H1 (cell line): Measurements from ENCODE around the gene UNC50. TPM values are rescaled to one million over a fixed set of nuclear protein-coding genes. Genes with fewer than 3 reads are reported as not detected.

Experiments
- CTCF ChIA-PET: fragments of 300-600 bp; sonication (Branson Sonifier 250); formaldehyde crosslinking; loops from one replicate; lab custom pipeline; 2021; ENCODE audit not compliant: partially characterized antibody; lab: Charles Lee
- POLR2A ChIA-PET: fragments of 300-600 bp; sonication (Branson Sonifier 250); formaldehyde crosslinking; loops from one replicate; lab custom pipeline; 2021; ENCODE audit warnings: inconsistent platforms; ENCODE audit not compliant: partially characterized antibody; lab: Charles Lee
- DNase-seq, 2 experiments: peaks; one replicate each; pipeline versions ENCODE4 v3.0.0 to v3.0.0-alpha.2; 2010 to 2022; ENCODE audit warnings: low spot score in 2 of 2, low read depth in 1 of 2, mixed read lengths in 1 of 2
- FAIRE-seq: peaks from 2 replicates; lab custom pipeline; 2011; peaks lifted over from hg19 to GRCh38; lab: Jason Lieb, UNC
- H2AFZ ChIP-seq: 2 replicates; pipeline ENCODE4 v1.8.1; 2012; ENCODE audit warnings: low read length, inconsistent platforms
- H2AK5ac ChIP-seq: 2 replicates; pipeline ENCODE4 v1.6.1; 2013; ENCODE audit warnings: low read depth, low read length
- H2BK120ac ChIP-seq: replicated peaks from 2 replicates; pipeline ENCODE3; 2013; ENCODE audit warnings: low read depth, low read length, inconsistent platforms
- H2BK12ac ChIP-seq: 2 replicates; pipeline ENCODE4 v1.6.1; 2013; ENCODE audit warnings: low read depth, low read length
- H2BK15ac ChIP-seq: 2 replicates; pipeline ENCODE4 v1.6.1; 2013; ENCODE audit warnings: low read length
- H2BK20ac ChIP-seq: 2 replicates; pipeline ENCODE4 v1.6.1; 2013; ENCODE audit warnings: low read length
- H2BK5ac ChIP-seq: 2 replicates; pipeline ENCODE4 v1.6.1; 2013; ENCODE audit warnings: low read depth, low read length
- H3K14ac ChIP-seq: 2 replicates; pipeline ENCODE4 v1.6.1; 2013; ENCODE audit warnings: inconsistent platforms; ENCODE audit not compliant: insufficient read length
- H3K18ac ChIP-seq: 2 replicates; pipeline ENCODE4 v1.6.1; 2013; ENCODE audit warnings: low read length; ENCODE audit errors: extremely low read depth
- H3K23ac ChIP-seq: 2 replicates; pipeline ENCODE4 v1.6.1; 2013; ENCODE audit warnings: inconsistent platforms; ENCODE audit not compliant: insufficient read length
- H3K23me2 ChIP-seq: 2 replicates; pipeline ENCODE4 v1.6.1; 2013; ENCODE audit warnings: low read depth, low read length
- H3K27ac ChIP-seq: 2 replicates; pipeline ENCODE4 v1.6.1; 2011; ENCODE audit warnings: low read depth, low read length, inconsistent platforms
- H3K27me3 ChIP-seq, 4 experiments: replicated peaks in 1 of 4; 1 replicate in 1 of 4; 2 replicates in 3 of 4; pipeline versions ENCODE4 v1.6.1 to v1.8.1; 2011 to 2013; ENCODE audit warnings: low read length in 3 of 4, mild to moderate bottlenecking in 3 of 4, inconsistent platforms in 2 of 4, mixed read lengths in 2 of 4, moderate library complexity in 1 of 4; ENCODE audit not compliant: control insufficient read depth in 3 of 4, insufficient read depth in 3 of 4; ENCODE audit errors: extremely low read depth in 1 of 4
- H3K36me3 ChIP-seq, 4 experiments: 2 replicates each; pipeline versions ENCODE4 v1.6.1 to v1.8.1; 2011 to 2013; ENCODE audit warnings: mild to moderate bottlenecking in 4 of 4, low read length in 3 of 4, moderate library complexity in 2 of 4, control low read depth in 1 of 4, inconsistent platforms in 1 of 4; ENCODE audit not compliant: insufficient read depth in 4 of 4, control insufficient read depth in 2 of 4
- H3K4ac ChIP-seq: replicated peaks from 2 replicates; pipeline ENCODE3; 2013; ENCODE audit warnings: low read length, low read depth, mixed read lengths, inconsistent platforms; ENCODE audit not compliant: insufficient read length
- H3K4me1 ChIP-seq, 4 experiments: replicated peaks in 1 of 4; 1 replicate in 1 of 4; 2 replicates in 3 of 4; pipeline versions ENCODE4 v1.6.1 to v1.8.1; 2011 to 2013; ENCODE audit warnings: low read length in 3 of 4, inconsistent platforms in 2 of 4, mixed read lengths in 1 of 4; ENCODE audit not compliant: insufficient read depth in 4 of 4, control insufficient read depth in 3 of 4
- H3K4me2 ChIP-seq, 2 experiments: 2 replicates each; pipeline versions ENCODE4 v1.6.1 to v1.8.1; 2011 to 2013; ENCODE audit warnings: low read depth in 2 of 2, low read length in 2 of 2, control low read depth in 1 of 2, inconsistent platforms in 1 of 2, mild to moderate bottlenecking in 1 of 2; ENCODE audit not compliant: insufficient read depth in 1 of 2
- H3K4me3 ChIP-seq, 4 experiments: fragments of 200-600, 300-600 bp in 1 of 4; sonication (generic), shearing (Covaris generic), sonication (Bioruptor Twin) in 1 of 4; 2 replicates each; pipeline versions ENCODE4 v1.5.1 to v1.8.1; 2011 to 2016; ENCODE audit warnings: low read length in 4 of 4, low read depth in 3 of 4, control low read depth in 2 of 4, inconsistent platforms in 2 of 4, mild to moderate bottlenecking in 2 of 4, mixed read lengths in 1 of 4, moderate library complexity in 1 of 4; ENCODE audit not compliant: insufficient read depth in 2 of 4; ENCODE audit errors: extremely low read depth in 1 of 4
- H3K56ac ChIP-seq: replicated peaks from 2 replicates; pipeline ENCODE3; 2013; ENCODE audit warnings: low read depth, mild to moderate bottlenecking, mixed read lengths, low read length, inconsistent platforms; ENCODE audit not compliant: insufficient read length
- H3K79me1 ChIP-seq: 2 replicates; pipeline ENCODE4 v1.6.1; 2013; ENCODE audit warnings: low read depth, low read length, control low read depth
- H3K79me2 ChIP-seq, 2 experiments: 2 replicates each; pipeline versions ENCODE4 v1.6.1 to v1.8.1; 2012 to 2013; ENCODE audit warnings: low read length in 2 of 2, mild to moderate bottlenecking in 2 of 2, inconsistent platforms in 1 of 2; ENCODE audit not compliant: insufficient read depth in 2 of 2, control insufficient read depth in 1 of 2
- H3K9ac ChIP-seq, 4 experiments: replicated peaks in 1 of 4; 1 replicate in 1 of 4; 2 replicates in 3 of 4; pipeline versions ENCODE4 v1.6.1 to v1.8.1; 2011 to 2013; ENCODE audit warnings: low read depth in 3 of 4, low read length in 3 of 4, control low read depth in 2 of 4, mild to moderate bottlenecking in 2 of 4, moderate library complexity in 2 of 4, inconsistent platforms in 1 of 4; ENCODE audit errors: extremely low read depth in 1 of 4
- H3K9me3 ChIP-seq, 2 experiments: 2 replicates each; pipeline versions ENCODE4 v1.6.1 to v1.8.1; 2012 to 2013; ENCODE audit warnings: mild to moderate bottlenecking in 2 of 2, moderate library complexity in 2 of 2, control low read depth in 1 of 2, inconsistent platforms in 1 of 2, low read depth in 1 of 2, low read length in 1 of 2, mixed read lengths in 1 of 2; ENCODE audit not compliant: insufficient read depth in 2 of 2
- H4K20me1 ChIP-seq, 2 experiments: replicated peaks in 1 of 2; 2 replicates each; pipeline versions ENCODE3 to v1.8.1; 2011 to 2013; ENCODE audit warnings: inconsistent platforms in 2 of 2, low read length in 2 of 2, mild to moderate bottlenecking in 1 of 2; ENCODE audit not compliant: insufficient read depth in 2 of 2, control insufficient read depth in 1 of 2
- H4K5ac ChIP-seq: 2 replicates; pipeline ENCODE4 v1.6.1; 2013; ENCODE audit warnings: low read length, low read depth, mixed read lengths, inconsistent platforms; ENCODE audit not compliant: insufficient read length
- H4K8ac ChIP-seq: 2 replicates; pipeline ENCODE4 v1.8.0; 2013; ENCODE audit warnings: mild to moderate bottlenecking, moderate library complexity, low read length, inconsistent platforms; ENCODE audit not compliant: insufficient read depth; ENCODE audit errors: extremely low read depth
- H4K91ac ChIP-seq: replicated peaks from 2 replicates; pipeline ENCODE3; 2013; ENCODE audit warnings: low read length, mixed read lengths, inconsistent platforms; ENCODE audit not compliant: insufficient read length
- ASH2L ChIP-seq: fragments of 200-600, 300-600 bp; sonication (generic); IDR thresholded peaks from one replicate; pipeline ENCODE4 v1.7.1; 2017; ENCODE audit warnings: low read length
- ATF3 ChIP-seq: IDR thresholded peaks from 2 replicates; pipeline ENCODE4 v1.6.1; 2011; ENCODE audit warnings: low read depth, mild to moderate bottlenecking, low read length; ENCODE audit not compliant: insufficient read depth
- BRCA1 ChIP-seq: IDR thresholded peaks from 2 replicates; pipeline ENCODE4 v1.6.1; 2012; ENCODE audit warnings: low read depth, low read length, improper control_type of control experiment
- JUND ChIP-seq: IDR thresholded peaks from 2 replicates; pipeline ENCODE4 v1.6.1; 2011; ENCODE audit warnings: mild to moderate bottlenecking, improper control_type of control experiment, low read length
- KDM5A ChIP-seq: fragments of 200-600 bp; IDR thresholded peaks from 2 replicates; pipeline ENCODE4 v1.7.1; 2012; ENCODE audit warnings: mild to moderate bottlenecking, low read length, inconsistent platforms, mixed read lengths
- MAFK ChIP-seq: IDR thresholded peaks from 2 replicates; pipeline ENCODE4 v1.6.1; 2012; ENCODE audit warnings: low read depth, mild to moderate bottlenecking, improper control_type of control experiment, low read length
- POLR2AphosphoS5 ChIP-seq: IDR thresholded peaks from 2 replicates; pipeline ENCODE4 v1.6.1; 2011; ENCODE audit warnings: low read depth, low read length
- SIRT6 ChIP-seq: IDR thresholded peaks from one replicate; pipeline ENCODE4 v1.7.1; 2012; ENCODE audit warnings: low read length, inconsistent platforms
- SP1 ChIP-seq: IDR thresholded peaks from 2 replicates; pipeline ENCODE4 v1.6.1; 2011; ENCODE audit warnings: low read depth, low read length
- SRF ChIP-seq: IDR thresholded peaks from 2 replicates; pipeline ENCODE4 v1.6.1; 2011; ENCODE audit warnings: mild to moderate bottlenecking, low read depth, low read length, moderate library complexity
- SUZ12 ChIP-seq: fragments of 200-600 bp; sonication (generic); IDR thresholded peaks from 2 replicates; pipeline ENCODE4 v1.6.1; 2012; ENCODE audit warnings: mild to moderate bottlenecking, inconsistent platforms, low read length, moderate library complexity, mixed read lengths
- TCF12 ChIP-seq: IDR thresholded peaks from 2 replicates; pipeline ENCODE4 v1.6.1; 2011; ENCODE audit warnings: low read depth, mild to moderate bottlenecking, low read length
- WGBS, 2 experiments: shearing (Covaris generic) in 1 of 2; methylation state at CpG; one replicate each; pipeline versions ENCODE4 v1.1.6 to v1.1.7; 2013 to 2015; ENCODE audit warnings: low lambda C conversion rate in 2 of 2, mixed read lengths in 2 of 2, inconsistent platforms in 1 of 2, low coverage in 1 of 2, missing lambda C conversion rate in 1 of 2; ENCODE audit not compliant: insufficient replicate concordance in 2 of 2, insufficient coverage in 1 of 2, insufficient read length in 1 of 2; ENCODE audit errors: extremely low coverage in 1 of 2, missing lambda C conversion rate in 1 of 2; 5-methylcytosine and 5-hydroxymethylcytosine counted together
- polyA plus RNA-seq, 7 experiments: library from polyadenylated mRNA; depleted of rRNA in 3 of 7; stranded (reverse) in 5 of 7; unstranded in 2 of 7; fragments of >200 nt in 5 of 7; fragments of 200-250 nt in 2 of 7; gene quantifications; 1 replicate in 5 of 7; 2 replicates in 1 of 7; 4 replicates in 1 of 7; pipeline versions ENCODE4 v1.2.1 to v1.2.3, GENCODE V29; 2011 to 2013; ENCODE audit warnings: missing spikeins in 2 of 7, mixed read lengths in 2 of 7
- total RNA-seq: library from RNA; stranded (reverse); fragmentation: NEBNext Ultra II Directional; extraction: Animal tissue kit (Norgen Biotek cat#: 25700); gene quantifications from 2 replicates; pipeline ENCODE4 v1.2.1, GENCODE V29; 2021

Gene UNC50
- total and polyA plus RNA-seq, 2 of the 8 experiments (the other 6 are each of a cell fraction or from before 2014, with no cell fraction given), result 33.4 to 58.5 TPM

GRCh38 chr2:98656800-98657199 is 48.4 kb downstream of the UNC50 start:
- POLR2A ChIA-PET, result no interaction called here

More at GRCh38 chr2:98656800-98657199, 48.4 kb downstream of the UNC50 start:
- Histone ChIP-seq H3K79me2 (no peaks in the 10 kb centered on the region), H3K36me3 (no peaks in the 10 kb centered on the region), H4K91ac (no peak overlapping the region), H3K27ac (no peak overlapping the region), H4K8ac (no peak overlapping the region), H4K20me1 (no peaks in the 10 kb centered on the region), H3K14ac (no peak overlapping the region), H2BK12ac (no peak overlapping the region)
- WGBS, 2 experiments, result 90% methylated on average over 4 of the region's 4 CpGs; no CpG with 5 or more reads in 1 of the 2 experiments
- no peak for TF ChIP-seq SRF
- no peak for TF ChIP-seq SP1
- TF ChIP-seq ASH2L, result no peak
- no peak for TF ChIP-seq BRCA1
- TF ChIP-seq MAFK, result no peak
- TF ChIP-seq ATF3, result no peak
- TF ChIP-seq POLR2AphosphoS5, result no peak
- no peak for TF ChIP-seq SUZ12
- no peak for TF ChIP-seq KDM5A
- no peak for TF ChIP-seq JUND
- TF ChIP-seq SIRT6, result no peak
- no peak for TF ChIP-seq TCF12
- TF ChIP-seq, all 59 proteins: peak for 0
- H2BK120ac ChIP-seq, result no peak overlapping the region
- H3K23me2 ChIP-seq, result no peaks in the 10 kb centered on the region
- no peak overlapping the region for H3K4ac ChIP-seq
- no peak overlapping the region for H3K23ac ChIP-seq
- H3K79me1 ChIP-seq, result no peaks in the 10 kb centered on the region
- no peak for DNase-seq
- H3K9ac ChIP-seq, result no peak overlapping the region
- no peak overlapping the region for H2BK20ac ChIP-seq
- H2BK15ac ChIP-seq, result no peak overlapping the region
- no peak overlapping the region for H4K5ac ChIP-seq
- FAIRE-seq, result no peak
- no peak overlapping the region for H2AFZ ChIP-seq
- no peak overlapping the region for H3K4me3 ChIP-seq
- H3K56ac ChIP-seq, result no peak overlapping the region
- no peak overlapping the region for H3K18ac ChIP-seq
- CTCF ChIA-PET, result interaction anchor here (0.7 to 1.3 kb wide), 2 partner anchors 11 to 206 kb away, joined by 3 read pairs; no protein-coding TSS in a partner anchor
- H3K4me1 ChIP-seq, result no peaks in the 10 kb centered on the region
- no peak overlapping the region for H2AK5ac ChIP-seq
- no peaks in the 10 kb centered on the region for H3K27me3 ChIP-seq
- H3K9me3 ChIP-seq, result no peaks in the 10 kb centered on the region
- no peak overlapping the region for H3K4me2 ChIP-seq
- H2BK5ac ChIP-seq, result no peak overlapping the region
